Esophagus squamous epithelium (tissue), 4 donors: ENCODE results near the gene TRIM10.

Experiments used
- CTCF ChIP-seq, 6 experiments: fragments of 450-650 bp in 4 of 6; fragments of 200-600 bp in 2 of 6; sonication (generic) in 2 of 6; IDR thresholded peaks; one replicate each; pipeline ENCODE4 v1.5.1; 2016 to 2019; ENCODE audit warnings: antibody characterized with exemption in 6 of 6, mild to moderate bottlenecking in 4 of 6, moderate library complexity in 4 of 6
- POLR2A ChIP-seq, 4 donors: fragments of 450-650 bp; IDR thresholded peaks; one replicate each; pipeline ENCODE4 v1.6.1; 2017; ENCODE audit warnings: antibody characterized with exemption in 4 of 4, mild to moderate bottlenecking in 4 of 4, moderate library complexity in 3 of 4

- TF ChIP-seq CTCF (IDR thresholded peaks at IDR 0.05), result no peak
- no peak for TF ChIP-seq POLR2A (IDR thresholded peaks at IDR 0.05)
Observed at GRCh38 chr6:30160008-30160784, 815 bp downstream of the TRIM10 start.
